DOHH2 (cell line): ENCODE results near the gene GLMP.

Experiments
- EZH2phosphoT487 ChIP-seq: fragments of 200-600 bp; sonication (generic); IDR thresholded peaks from 2 replicates; pipeline ENCODE4 v1.6.1; 2017; ENCODE audit warnings: borderline replicate concordance, mild to moderate bottlenecking, antibody characterized with exemption, low read length, moderate library complexity, mixed read lengths
- TF ChIP-seq, protein P1 (sequence below): fragments of 200-600 bp; sonication (generic); IDR thresholded peaks from one replicate; pipeline ENCODE4 v1.5.1; 2014; ENCODE audit warnings: antibody characterized with exemption, mild to moderate bottlenecking, low read depth, low read length; ENCODE audit not compliant: poor library complexity, severe bottlenecking

DNA sequence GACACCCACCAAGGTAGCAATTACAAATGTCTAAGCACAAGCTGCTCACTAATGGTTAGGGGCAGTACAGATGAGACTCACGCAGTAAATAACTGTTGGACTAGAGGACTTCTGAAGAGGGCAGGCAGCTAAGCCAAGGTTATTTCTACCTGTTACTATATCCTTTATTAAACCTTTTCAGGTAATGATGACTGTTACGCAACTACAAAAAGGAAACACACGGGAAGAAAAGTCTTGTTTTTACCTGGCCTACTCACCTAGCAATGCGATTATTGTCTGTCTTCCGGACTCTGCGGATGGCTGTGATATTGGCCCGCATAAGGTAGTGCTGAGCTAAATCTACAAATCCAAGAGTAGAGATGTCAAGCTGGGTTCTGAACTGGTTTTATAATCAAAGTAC is 21.4 kb upstream of the GLMP start:
- TF ChIP-seq, protein P1, sequence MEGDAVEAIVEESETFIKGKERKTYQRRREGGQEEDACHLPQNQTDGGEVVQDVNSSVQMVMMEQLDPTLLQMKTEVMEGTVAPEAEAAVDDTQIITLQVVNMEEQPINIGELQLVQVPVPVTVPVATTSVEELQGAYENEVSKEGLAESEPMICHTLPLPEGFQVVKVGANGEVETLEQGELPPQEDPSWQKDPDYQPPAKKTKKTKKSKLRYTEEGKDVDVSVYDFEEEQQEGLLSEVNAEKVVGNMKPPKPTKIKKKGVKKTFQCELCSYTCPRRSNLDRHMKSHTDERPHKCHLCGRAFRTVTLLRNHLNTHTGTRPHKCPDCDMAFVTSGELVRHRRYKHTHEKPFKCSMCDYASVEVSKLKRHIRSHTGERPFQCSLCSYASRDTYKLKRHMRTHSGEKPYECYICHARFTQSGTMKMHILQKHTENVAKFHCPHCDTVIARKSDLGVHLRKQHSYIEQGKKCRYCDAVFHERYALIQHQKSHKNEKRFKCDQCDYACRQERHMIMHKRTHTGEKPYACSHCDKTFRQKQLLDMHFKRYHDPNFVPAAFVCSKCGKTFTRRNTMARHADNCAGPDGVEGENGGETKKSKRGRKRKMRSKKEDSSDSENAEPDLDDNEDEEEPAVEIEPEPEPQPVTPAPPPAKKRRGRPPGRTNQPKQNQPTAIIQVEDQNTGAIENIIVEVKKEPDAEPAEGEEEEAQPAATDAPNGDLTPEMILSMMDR, result no peak
- TF ChIP-seq EZH2phosphoT487, result no peak
